Measurements from ENCODE around the gene COG5. TPM values are rescaled to one million over a fixed set of nuclear protein-coding genes. Genes with fewer than 3 reads are reported as not detected.

The COG5 gene
- total and polyA plus RNA-seq, 2 experiments from 2014 or later = 15.4 to 36.5 TPM

- TF ChIP-seq EZH2phosphoT487 (IDR thresholded peaks at IDR 0.05; ENCODE audit: unreplicated experiment) = no peak
Measured at GRCh38 chr7:107383203-107383602, 180.5 kb downstream of the COG5 start (continued).

- H4K20me1 ChIP-seq (replicated peaks; ENCODE audit: insufficient read depth) = no peaks in the 10 kb centered on the region
Measured at GRCh38 chr7:107381453-107381852, 182.3 kb downstream of the COG5 start.

More at GRCh38 chr7:107381453-107381852, 182.3 kb downstream of the COG5 start:
- Histone ChIP-seq H3K27me3 (ENCODE audit: insufficient read depth) (no peaks in the 10 kb centered on the region), H3K4me3 (no peak overlapping the region), H3K9me2 (ENCODE audit: insufficient read depth) (no peaks in the 10 kb centered on the region), H3K79me2 (replicated peaks; ENCODE audit: insufficient read depth) (no peaks in the 10 kb centered on the region), H3K4me2 (no peak overlapping the region), H3K27ac (ENCODE audit: low read depth) (no peak overlapping the region), H3F3A (replicated peaks; ENCODE audit: low read depth) (no peaks in the 10 kb centered on the region), H3K36me3 (ENCODE audit: insufficient read depth) (no peaks in the 10 kb centered on the region), H2AFZ (no peak overlapping the region), H3K4me1 (ENCODE audit: insufficient read depth) (no peaks in the 10 kb centered on the region)
- DNase-seq (ENCODE audit: low spot score) (no peak), ATAC-seq (no peak)
- Mint-ChIP-seq H3K36me3 (ENCODE audit: low read depth) (peaks cover 13% of the 10 kb centered on the region), H3K9me3 (peaks cover 14% of the 10 kb centered on the region), H3K4me3 (no peak overlapping the region), H3K27ac (no peak overlapping the region), H3K27me3 (ENCODE audit: insufficient read depth, low read depth, poor library complexity) (peaks cover 4% of the 10 kb centered on the region), H3K4me1 (peaks cover 11% of the 10 kb centered on the region)
- TF ChIP-seq JUNB (IDR thresholded peaks at IDR 0.05; ENCODE audit: unreplicated experiment) (no peak), POLR2AphosphoS5 (IDR thresholded peaks at IDR 0.05; ENCODE audit: low read depth) (no peak), REST (IDR thresholded peaks at IDR 0.05; ENCODE audit: unreplicated experiment) (no peak), ZNF114 (CRISPR knock-in tag; IDR thresholded peaks at IDR 0.05) (no peak), CTCF (conservative IDR thresholded peaks at IDR 0.05; ENCODE audit: low read depth in 2 of 2) (no peak), EZH2phosphoT487 (IDR thresholded peaks at IDR 0.05; ENCODE audit: unreplicated experiment) (no peak), ETS1 (IDR thresholded peaks at IDR 0.05) (no peak), ZNF331 (CRISPR knock-in tag; IDR thresholded peaks at IDR 0.05; ENCODE audit: low read depth) (no peak), EZH2 (IDR thresholded peaks at IDR 0.05; ENCODE audit: low read depth, unreplicated experiment) (no peak), STAT1 (IDR thresholded peaks at IDR 0.05; ENCODE audit: unreplicated experiment) (no peak), ZNF462 (CRISPR knock-in tag; IDR thresholded peaks at IDR 0.05) (no peak), CREB1 (CRISPR knock-in tag; IDR thresholded peaks at IDR 0.05; ENCODE audit: low read depth) (no peak), NANOG (IDR thresholded peaks at IDR 0.05; ENCODE audit: borderline replicate concordance) (no peak)
